Endothelial cell of umbilical vein (primary cell): ENCODE data around the gene MAPK8IP3. TPM values are rescaled to one million over a fixed set of nuclear protein-coding genes. Genes with fewer than 3 reads are reported as not detected.
"Not testable (repeated sequence)": the region's sequence is repeated elsewhere in the genome, so short reads cannot be mapped to it uniquely, and the experiment has no call there.

ENCODE experiments used
- BruUV-seq: library from RNA; stranded (reverse); fragments of 400-500 nt; replicated peaks from 2 replicates; lab custom pipeline; 2021; lab: Mats Ljungman, UMichigan
- CTCF ChIA-PET: fragments of 300-600, 350-600 bp; sonication (Branson Sonifier 250); formaldehyde crosslinking; loops from one replicate; lab custom pipeline; 2021; ENCODE audit warnings: antibody characterized with exemption, inconsistent platforms; lab: Charles Lee
- POLR2A ChIA-PET: fragments of 300-600, 350-600 bp; sonication (Branson Sonifier 250); formaldehyde crosslinking; loops from one replicate; lab custom pipeline; 2021; ENCODE audit warnings: antibody characterized with exemption, inconsistent platforms; lab: Charles Lee
- DNase-seq: peaks from one replicate; pipeline ENCODE4 v3.0.0-alpha.2; 2011; ENCODE audit warnings: low read depth, low spot score
- FAIRE-seq: peaks from 2 replicates; lab custom pipeline; 2011; peaks lifted over from hg19 to GRCh38; lab: Jason Lieb, UNC
- H2AFZ ChIP-seq: 2 replicates; pipeline ENCODE4 v1.6.0; 2012; ENCODE audit warnings: low read depth, low read length, control low read depth, inconsistent platforms
- H3K27ac ChIP-seq: 2 replicates; pipeline ENCODE4 v1.5.1; 2011; ENCODE audit warnings: low read depth, mild to moderate bottlenecking, control low read depth, low read length, moderate library complexity; ENCODE audit not compliant: insufficient read depth
- H3K27me3 ChIP-seq, 2 experiments: 2 replicates each; pipeline versions ENCODE4 v1.6.0 to v1.6.1; 2011; ENCODE audit warnings: low read length in 2 of 2, mixed read lengths in 1 of 2; ENCODE audit not compliant: control insufficient read depth in 2 of 2, insufficient read depth in 2 of 2
- H3K36me3 ChIP-seq, 2 experiments: 2 replicates in 1 of 2; 3 replicates in 1 of 2; pipeline ENCODE4 v1.5.1; 2011; ENCODE audit warnings: low read length in 2 of 2, mild to moderate bottlenecking in 1 of 2, moderate library complexity in 1 of 2; ENCODE audit not compliant: control insufficient read depth in 2 of 2, insufficient read depth in 2 of 2; ENCODE audit errors: extremely low read depth in 1 of 2
- H3K4me1 ChIP-seq: 3 replicates; pipeline ENCODE4 v1.5.1; 2011; ENCODE audit warnings: mild to moderate bottlenecking, low read length; ENCODE audit not compliant: control insufficient read depth, insufficient read depth; ENCODE audit errors: extremely low read depth
- H3K4me2 ChIP-seq: 2 replicates; pipeline ENCODE4 v1.6.1; 2011; ENCODE audit warnings: low read length, control low read depth, mixed read lengths; ENCODE audit not compliant: insufficient read depth
- H3K4me3 ChIP-seq, 3 experiments: fragments of 200-600 bp in 1 of 3; sonication (generic), shearing (Covaris generic) in 1 of 3; replicated peaks in 1 of 3; 2 replicates each; pipeline ENCODE4 v1.5.1; 2011 to 2016; ENCODE audit warnings: control low read depth in 3 of 3, low read length in 3 of 3, mild to moderate bottlenecking in 2 of 3, inconsistent platforms in 1 of 3, low read depth in 1 of 3, moderate library complexity in 1 of 3; ENCODE audit not compliant: insufficient read depth in 1 of 3
- H3K79me2 ChIP-seq: 2 replicates; pipeline ENCODE4 v1.6.0; 2012; ENCODE audit warnings: low read length, inconsistent platforms; ENCODE audit not compliant: control insufficient read depth, insufficient read depth
- H3K9ac ChIP-seq: replicated peaks from 2 replicates; pipeline ENCODE3; 2011; ENCODE audit warnings: low read length, control low read depth; ENCODE audit not compliant: insufficient read depth; ENCODE audit errors: extremely low read depth
- H3K9me1 ChIP-seq: replicated peaks from 3 replicates; pipeline ENCODE4 v1.6.0; 2011; ENCODE audit warnings: mild to moderate bottlenecking, low read length; ENCODE audit not compliant: control insufficient read depth, insufficient read depth; ENCODE audit errors: extremely low read depth
- H3K9me3 ChIP-seq: replicated peaks from 2 replicates; pipeline ENCODE4 v1.5.1; 2012; ENCODE audit warnings: low read length, inconsistent platforms; ENCODE audit not compliant: control insufficient read depth, insufficient read depth
- H4K20me1 ChIP-seq: replicated peaks from 2 replicates; pipeline ENCODE3; 2011; ENCODE audit warnings: mild to moderate bottlenecking, low read length; ENCODE audit not compliant: control insufficient read depth, insufficient read depth; ENCODE audit errors: extremely low read depth
- CTCF ChIP-seq, 2 donors: IDR thresholded peaks; 1 replicate in 1 of 2; 2 replicates in 1 of 2; pipeline ENCODE4 v1.5.1; 2011; ENCODE audit warnings: low read length in 2 of 2, mild to moderate bottlenecking in 2 of 2, moderate library complexity in 2 of 2, control low read depth in 1 of 2, inconsistent platforms in 1 of 2, low read depth in 1 of 2; ENCODE audit not compliant: insufficient read depth in 1 of 2; ENCODE audit errors: extremely low read depth in 1 of 2
- EZH2 ChIP-seq: IDR thresholded peaks from 2 replicates; pipeline ENCODE4 v1.6.1; 2012; ENCODE audit warnings: borderline replicate concordance, low read depth, mild to moderate bottlenecking, moderate library complexity, low read length, inconsistent platforms; ENCODE audit not compliant: severe bottlenecking
- FOS ChIP-seq: IDR thresholded peaks from 2 replicates; pipeline ENCODE4 v1.6.1; 2011; ENCODE audit warnings: mild to moderate bottlenecking, low read length, moderate library complexity, borderline replicate concordance; ENCODE audit not compliant: insufficient read depth
- GATA2 ChIP-seq: IDR thresholded peaks from 2 replicates; pipeline ENCODE4 v1.7.0; 2011; ENCODE audit warnings: low read depth, mild to moderate bottlenecking, moderate library complexity, mixed read lengths, low read length; ENCODE audit not compliant: insufficient read length, insufficient read depth
- JUN ChIP-seq: IDR thresholded peaks from 2 replicates; pipeline ENCODE4 v1.6.1; 2011; ENCODE audit warnings: borderline replicate concordance, low read depth; ENCODE audit not compliant: insufficient read length, insufficient read depth
- MAX ChIP-seq: IDR thresholded peaks from 2 replicates; pipeline ENCODE4 v1.6.1; 2011; ENCODE audit not compliant: insufficient read depth, insufficient read length
- MYC ChIP-seq: IDR thresholded peaks from one replicate; pipeline ENCODE4 v1.6.1; 2011; ENCODE audit warnings: mild to moderate bottlenecking, low read depth, low read length
- POLR2A ChIP-seq: IDR thresholded peaks from 2 replicates; pipeline ENCODE4 v1.6.1; 2012; ENCODE audit warnings: low read depth, mild to moderate bottlenecking, control low read depth, low read length
- POLR2AphosphoS5 ChIP-seq: IDR thresholded peaks from 2 replicates; pipeline ENCODE4 v1.6.1; 2012; ENCODE audit warnings: low read depth, mild to moderate bottlenecking, control low read depth, low read length, moderate library complexity; ENCODE audit not compliant: insufficient read depth
- dilution Hi-C: fragments of 300-500 bp; cut with MboI; formaldehyde crosslinking; loops from one replicate; pipeline ENCODE4 v1.15.0; 2019; ENCODE audit warnings: low sequenced_read_pairs; ENCODE audit not compliant: extremely low pct_ligation_motif_present
- intact Hi-C: fragments of 100-400 bp; cut with micrococcal nuclease; formaldehyde crosslinking; loops from one replicate; pipeline ENCODE4 v1.10.0; 2022
- polyA plus RNA-seq, 4 experiments: library from polyadenylated mRNA; depleted of rRNA in 3 of 4; stranded (reverse) in 3 of 4; unstranded in 1 of 4; fragments of >200 nt; gene quantifications; 2 replicates each; pipeline versions ENCODE4 v1.2.1 to v1.2.3, GENCODE V29; 2011 to 2012; ENCODE audit warnings: missing spikeins in 1 of 4
- total RNA-seq: library from RNA; stranded (reverse); gene quantifications from 2 replicates; pipeline ENCODE4 v1.2.3, GENCODE V29; 2021

The MAPK8IP3 gene
- total and polyA plus RNA-seq, 2 donors (not counting 3 experiments of a cell fraction or from before 2014, with no cell fraction given) = 40.7 to 92.2 TPM

GRCh38 chr16:1794908-1795666 lies 89.1 kb downstream of the MAPK8IP3 start:
- no TSS peak for BruUV-seq
- H3K4me2 ChIP-seq = no peak overlapping the region
- TF ChIP-seq FOS (no peak), GATA2 (no peak), JUN (no peak), POLR2AphosphoS5 (no peak), EZH2 (no peak), CTCF (IDR thresholded peaks at IDR 0.05; ENCODE audit: extremely low read depth in 1 of 2, insufficient read depth in 1 of 2, low read depth in 1 of 2, low read length in 2 of 2) (no peak), MAX (no peak), MYC (no peak), POLR2A (no peak)
- no peaks in the 10 kb centered on the region for H3K79me2 ChIP-seq
- dilution Hi-C loops = no loop called here
- DNase-seq (no peak), FAIRE-seq (no peak)
- no peak overlapping the region for H3K9ac ChIP-seq
- ChIA-PET CTCF (interaction anchor here (0.7 kb wide), 1 partner anchor 172 kb away, joined by 3 read pairs; the partner anchor contains the start of gene RNF151), POLR2A (no interaction called here)
- H4K20me1 ChIP-seq = no peaks in the 10 kb centered on the region
- H2AFZ ChIP-seq = no peak overlapping the region
- H3K27ac ChIP-seq = no peak overlapping the region
- H3K4me1 ChIP-seq = no peaks in the 10 kb centered on the region
- no peak overlapping the region for H3K4me3 ChIP-seq
- no peaks in the 10 kb centered on the region for H3K9me1 ChIP-seq
- no peaks in the 10 kb centered on the region for H3K27me3 ChIP-seq
- H3K9me3 ChIP-seq = no peaks in the 10 kb centered on the region
- intact Hi-C loops = no loop called here
- H3K36me3 ChIP-seq = no peaks in the 10 kb centered on the region

- FAIRE-seq, dilution Hi-C loops: not testable (repeated sequence)
Measured at GRCh38 chr16:1799263-1799662, 93.3 kb downstream of the MAPK8IP3 start.

More at GRCh38 chr16:1799263-1799662, 93.3 kb downstream of the MAPK8IP3 start:
- H4K20me1 ChIP-seq, DNase-seq, H3K36me3 ChIP-seq, POLR2A ChIA-PET, H2AFZ ChIP-seq, CTCF ChIA-PET, H3K4me2 ChIP-seq, H3K9me1 ChIP-seq, H3K79me2 ChIP-seq, H3K9me3 ChIP-seq, H3K27ac ChIP-seq, H3K4me3 ChIP-seq, BruUV-seq, H3K9ac ChIP-seq, H3K4me1 ChIP-seq, intact Hi-C loops, H3K27me3 ChIP-seq: not testable (repeated sequence)
